ENCODE measurements around the gene OGFR. TPM values are rescaled to one million over a fixed set of nuclear protein-coding genes. Genes with fewer than 3 reads are reported as not detected.

Gene OGFR
- total and polyA plus RNA-seq, 8 donors, result 23.2 to 58.3 (median 31.6) TPM

GRCh38 chr20:62808211-62808865 is 3.7 kb downstream of the OGFR start:
- H3K27ac ChIP-seq, result no peak overlapping the region
- no peaks in the 10 kb centered on the region for H3K9me3 ChIP-seq
- intact Hi-C loops (cut with DNase I), result no loop called here
- H3K36me3 ChIP-seq, result peaks cover 0 to 68% of the 10 kb centered on the region in 2 donors
- DNase-seq (peak in 3 of 4 donors; percentile 71 to 94 (median 73)), ATAC-seq (peak; percentile 67)
- H3K4me3 ChIP-seq, result no peak overlapping the region
- TF ChIP-seq CTCF (IDR thresholded peaks at IDR 0.05), result peak; percentile 91 to 97
- H3K27me3 ChIP-seq, result no peaks in the 10 kb centered on the region
- H3K4me1 ChIP-seq, result peaks cover 17 to 43% of the 10 kb centered on the region in 2 donors

- H3K27me3 ChIP-seq, result peaks cover 2 to 8% of the 10 kb centered on the region in 2 donors
- no peaks in the 10 kb centered on the region for H3K9me3 ChIP-seq
- H3K27ac ChIP-seq, result no peak overlapping the region
- no peak for TF ChIP-seq CTCF (IDR thresholded peaks at IDR 0.05)
- intact Hi-C loops (cut with DNase I), result no loop called here
- peaks cover 0 to 78% of the 10 kb centered on the region in 2 donors for H3K36me3 ChIP-seq
- peaks cover 17 to 39% of the 10 kb centered on the region in 2 donors for H3K4me1 ChIP-seq
- DNase-seq (no peak), ATAC-seq (no peak)
- no peak overlapping the region for H3K4me3 ChIP-seq
These were observed 5.1 kb downstream of the OGFR start for GRCh38 chr20:62809530-62810428.

DNA sequence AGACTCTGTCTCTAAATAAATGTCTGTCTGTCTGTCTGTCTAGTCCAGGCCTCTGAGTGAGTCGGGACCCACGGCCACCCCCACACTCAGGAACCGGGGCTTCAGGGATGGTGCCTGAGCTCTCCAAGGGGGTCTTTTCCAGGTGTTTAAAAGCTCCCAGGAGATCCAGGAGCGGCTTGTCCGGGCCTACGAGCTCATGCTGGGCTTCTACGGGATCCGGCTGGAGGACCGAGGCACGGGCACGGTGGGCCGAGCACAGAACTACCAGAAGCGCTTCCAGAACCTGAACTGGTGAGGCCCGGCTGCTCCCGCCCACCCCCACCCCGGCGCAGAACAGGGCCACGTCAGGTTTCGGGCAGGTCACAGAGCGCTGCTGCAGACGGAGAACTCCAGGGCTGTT is 6.7 kb downstream of the OGFR start:
- Histone ChIP-seq H3K4me1 (peaks cover 17 to 42% of the 10 kb centered on the region in 2 donors), H3K36me3 (peaks cover 0 to 78% of the 10 kb centered on the region in 2 donors), H3K9me3 (no peaks in the 10 kb centered on the region), H3K27ac (no peak overlapping the region), H3K27me3 (peaks cover 17 to 24% of the 10 kb centered on the region in 2 donors), H3K4me3 (no peak overlapping the region)
- ATAC-seq, result no peak
- intact Hi-C loops (cut with DNase I), result no loop called here
- no peak for DNase-seq
- TF ChIP-seq CTCF (IDR thresholded peaks at IDR 0.05), result no peak

GRCh38 chr20:62811720-62812119 is 7.1 kb downstream of the OGFR start:
- Histone ChIP-seq H3K4me1 (peaks cover 16 to 42% of the 10 kb centered on the region in 2 donors), H3K9me3 (no peaks in the 10 kb centered on the region), H3K4me3 (no peak overlapping the region), H3K27ac (no peak overlapping the region), H3K36me3 (peaks cover 0 to 76% of the 10 kb centered on the region in 2 donors), H3K27me3 (peaks cover 21 to 28% of the 10 kb centered on the region in 2 donors)
- no peak for TF ChIP-seq CTCF (IDR thresholded peaks at IDR 0.05)
- intact Hi-C loops (cut with DNase I), result no loop called here
- no peak for ATAC-seq
- DNase-seq, result no peak

All from left lung (tissue), 10 donors.